ENCODE measurements around the gene TMEM121B. TPM values are rescaled to one million over a fixed set of nuclear protein-coding genes. Genes with fewer than 3 reads are reported as not detected.

Gene TMEM121B
- total and polyA plus RNA-seq, 2 of the 13 experiments (the other 11 are each of a cell fraction or from before 2014, with no cell fraction given), result not detected

- TF ChIP-seq ZNF280B (CRISPR knock-in tag; IDR thresholded peaks at IDR 0.05; ENCODE audit: borderline replicate concordance) (no peak), PAXIP1 (CRISPR knock-in tag; conservative IDR thresholded peaks at IDR 0.05) (no peak), ZSCAN25 (CRISPR knock-in tag; IDR thresholded peaks at IDR 0.05) (no peak), BRF2 (CRISPR knock-in tag; IDR thresholded peaks at IDR 0.05) (no peak), RBM39 (IDR thresholded peaks at IDR 0.05; ENCODE audit: low read depth, low read length, poor library complexity, severe bottlenecking) (no peak), ZNF34 (CRISPR knock-in tag; IDR thresholded peaks at IDR 0.05; ENCODE audit: borderline replicate concordance) (no peak), STAG1 (CRISPR knock-in tag; IDR thresholded peaks at IDR 0.05) (no peak), RNF219 (CRISPR knock-in tag; IDR thresholded peaks at IDR 0.05) (no peak), U2AF2 (IDR thresholded peaks at IDR 0.05; ENCODE audit: low read depth, low read length) (no peak)
These were observed 40.8 kb upstream of the TMEM121B start (continued) for GRCh38 chr22:17161991-17162390.
